ENCODE data around the gene USP17L5.
"Not testable (repeated sequence)": the region's sequence is repeated elsewhere in the genome, so short reads cannot be mapped to it uniquely, and the experiment has no call there.

USP17L5 gene

GRCh38 chr4:9381012-9381534 lies 41.9 kb downstream of the USP17L5 start:
- not testable (repeated sequence) for H3K9me3 ChIP-seq (ENCODE audit: control insufficient read depth in 1 of 2, low read length in 2 of 2); H3K27me3 ChIP-seq (ENCODE audit: low read depth, low read length); H3K27ac ChIP-seq (ENCODE audit: low read length); H3K36me3 ChIP-seq (ENCODE audit: control insufficient read depth in 1 of 2, insufficient read depth in 2 of 2, low read length in 2 of 2); H3K4me1 ChIP-seq (ENCODE audit: control insufficient read depth in 1 of 2, insufficient read depth in 2 of 2, low read length in 2 of 2)
- H3K4me3 ChIP-seq (ENCODE audit: low read depth in 1 of 2, low read length in 2 of 2): peak overlapping the region in 1 of 2 donors; percentile 58

GRCh38 chr4:9384126-9384525 lies 44.9 kb downstream of the USP17L5 start:
- H3K9me3 ChIP-seq (ENCODE audit: control insufficient read depth in 1 of 2, low read length in 2 of 2): no peaks in the 10 kb centered on the region
- H3K4me3 ChIP-seq (ENCODE audit: low read depth in 1 of 2, low read length in 2 of 2): no peak overlapping the region

GRCh38 chr4:9389001-9389400 lies 49.8 kb downstream of the USP17L5 start:
- not testable (repeated sequence) for H3K4me1 ChIP-seq (ENCODE audit: control insufficient read depth in 1 of 2, insufficient read depth in 2 of 2, low read length in 2 of 2); H3K27ac ChIP-seq (ENCODE audit: low read length)

More at GRCh38 chr4:9384126-9384525, 44.9 kb downstream of the USP17L5 start:
- Histone ChIP-seq H3K27ac (ENCODE audit: low read length) (no peak overlapping the region), H3K27me3 (ENCODE audit: low read depth, low read length) (no peaks in the 10 kb centered on the region), H3K36me3 (ENCODE audit: control insufficient read depth in 1 of 2, insufficient read depth in 2 of 2, low read length in 2 of 2) (no peaks in the 10 kb centered on the region), H3K4me1 (ENCODE audit: control insufficient read depth in 1 of 2, insufficient read depth in 2 of 2, low read length in 2 of 2) (no peaks in the 10 kb centered on the region)

More at GRCh38 chr4:9389001-9389400, 49.8 kb downstream of the USP17L5 start:
- not testable (repeated sequence) for H3K27me3 ChIP-seq (ENCODE audit: low read depth, low read length); H3K36me3 ChIP-seq (ENCODE audit: control insufficient read depth in 1 of 2, insufficient read depth in 2 of 2, low read length in 2 of 2); H3K9me3 ChIP-seq (ENCODE audit: control insufficient read depth in 1 of 2, low read length in 2 of 2); H3K4me3 ChIP-seq (ENCODE audit: low read depth in 1 of 2, low read length in 2 of 2)
